Gastrocnemius medialis (tissue), 4 donors: ENCODE data around the gene SV2C. TPM values are rescaled to one million over a fixed set of nuclear protein-coding genes. Genes with fewer than 3 reads are reported as not detected.

Experiments used
- ATAC-seq, 2 donors: fragments of 150-250 bp; one replicate each; pipeline ENCODE4 v1.9.1; 2016
- DNase-seq, 2 donors: peaks; one replicate each; pipeline ENCODE4 v3.0.0-alpha.2; 2019
- H3K27ac ChIP-seq, 4 donors: fragments of 200-600 bp; sonication (generic); 1 replicate in 1 of 4; 2 replicates in 3 of 4; pipeline ENCODE4 v1.5.1; 2016 to 2018; ENCODE audit warnings: mild to moderate bottlenecking in 2 of 4, moderate library complexity in 1 of 4
- H3K27me3 ChIP-seq, 3 donors: fragments of 200-600 bp; sonication (generic) in 2 of 3; 1 replicate in 1 of 3; 2 replicates in 2 of 3; pipeline versions ENCODE4 v1.5.1 to v1.6.0; 2016 to 2019; ENCODE audit warnings: mild to moderate bottlenecking in 1 of 3, moderate library complexity in 1 of 3
- H3K36me3 ChIP-seq, 2 donors: fragments of 200-600 bp; sonication (generic) in 1 of 2; one replicate each; pipeline ENCODE4 v1.5.1; 2017 to 2018
- H3K4me1 ChIP-seq, 2 donors: fragments of 200-600 bp; sonication (generic) in 1 of 2; one replicate each; pipeline ENCODE4 v1.5.1; 2016 to 2017; ENCODE audit warnings: mild to moderate bottlenecking in 2 of 2
- H3K4me3 ChIP-seq, 4 donors: fragments of 200-600 bp; sonication (generic) in 3 of 4; 1 replicate in 1 of 4; 2 replicates in 3 of 4; pipeline ENCODE4 v1.5.1; 2016 to 2019; ENCODE audit warnings: mild to moderate bottlenecking in 2 of 4
- H3K9me3 ChIP-seq, 3 donors: fragments of 200-600 bp; sonication (generic) in 2 of 3; 1 replicate in 1 of 3; 2 replicates in 2 of 3; pipeline ENCODE4 v1.5.1; 2016 to 2019
- CTCF ChIP-seq, 5 experiments: fragments of 450-650 bp in 3 of 5; fragments of 200-600 bp in 2 of 5; sonication (generic) in 2 of 5; IDR thresholded peaks in 4 of 5; conservative IDR thresholded peaks in 1 of 5; 1 replicate in 4 of 5; 2 replicates in 1 of 5; pipeline ENCODE4 v1.5.1; 2016 to 2019; ENCODE audit warnings: antibody characterized with exemption in 5 of 5, mild to moderate bottlenecking in 3 of 5, moderate library complexity in 3 of 5
- POLR2A ChIP-seq, 2 donors: fragments of 450-650 bp; IDR thresholded peaks; one replicate each; pipeline ENCODE4 v1.6.1; 2017; ENCODE audit warnings: antibody characterized with exemption in 2 of 2, mild to moderate bottlenecking in 2 of 2, moderate library complexity in 2 of 2
- in situ Hi-C, 4 donors: fragments of 200-750 bp; cut with MboI; loops; one replicate each; pipeline versions ENCODE4 v1.15.0 to v1.8.0; 2017; ENCODE audit warnings: low sequenced_read_pairs in 4 of 4
- intact Hi-C: fragments of 100-400 bp; cut with DNase I; formaldehyde crosslinking; loops from one replicate; pipeline ENCODE4 v1.15.1; 2023; ENCODE audit warnings: low total_unique reads
- total RNA-seq, 4 donors: library from RNA; depleted of rRNA; stranded (reverse); fragments of >200 nt; gene quantifications; one replicate each; pipeline versions ENCODE4 v1.1.0 to v1.2.3, GENCODE V29; 2016

Gene SV2C
- total RNA-seq, 4 donors from 2014 or later, result not detected

- in situ Hi-C loops, result no loop called here
- H3K4me1 ChIP-seq, result no peaks in the 10 kb centered on the region
These were observed 191.4 kb downstream of the SV2C start for GRCh38 chr5:76274571-76274970.

GRCh38 chr5:76277736-76278135 lies 194.6 kb downstream of the SV2C start:
- no peak overlapping the region for H3K27ac ChIP-seq
- intact Hi-C loops (no loop called here), in situ Hi-C loops (no loop called here)
- no peaks in the 10 kb centered on the region for H3K4me1 ChIP-seq
- no peaks in the 10 kb centered on the region for H3K27me3 ChIP-seq
- H3K36me3 ChIP-seq, result no peaks in the 10 kb centered on the region
- DNase-seq (no peak), ATAC-seq (no peak)
- TF ChIP-seq CTCF (IDR thresholded peaks at IDR 0.05 in 4 of 5, conservative IDR thresholded peaks at IDR 0.05 in 1 of 5) (no peak), POLR2A (IDR thresholded peaks at IDR 0.05) (no peak)
- no peaks in the 10 kb centered on the region for H3K9me3 ChIP-seq
- no peak overlapping the region for H3K4me3 ChIP-seq

More at GRCh38 chr5:76274571-76274970, 191.4 kb downstream of the SV2C start:
- Histone ChIP-seq H3K36me3 (no peaks in the 10 kb centered on the region), H3K9me3 (no peaks in the 10 kb centered on the region), H3K4me3 (no peak overlapping the region), H3K27me3 (no peaks in the 10 kb centered on the region), H3K27ac (no peak overlapping the region)
- intact Hi-C loops, result no loop called here
- DNase-seq (no peak), ATAC-seq (no peak)
- TF ChIP-seq CTCF (IDR thresholded peaks at IDR 0.05 in 4 of 5, conservative IDR thresholded peaks at IDR 0.05 in 1 of 5) (no peak), POLR2A (IDR thresholded peaks at IDR 0.05) (no peak)

GRCh38 chr5:76278261-76278789 lies 195.1 kb downstream of the SV2C start:
- Histone ChIP-seq H3K4me1 (no peaks in the 10 kb centered on the region), H3K9me3 (no peaks in the 10 kb centered on the region), H3K4me3 (no peak overlapping the region), H3K36me3 (no peaks in the 10 kb centered on the region), H3K27me3 (no peaks in the 10 kb centered on the region), H3K27ac (no peak overlapping the region)
- in situ Hi-C loops, result no loop called here
- intact Hi-C loops, result no loop called here
- no peak for TF ChIP-seq POLR2A (IDR thresholded peaks at IDR 0.05)
- TF ChIP-seq CTCF (IDR thresholded peaks at IDR 0.05 in 4 of 5, conservative IDR thresholded peaks at IDR 0.05 in 1 of 5), result no peak
- ATAC-seq, result no peak
- no peak for DNase-seq

GRCh38 chr5:76280494-76280893 lies 197.3 kb downstream of the SV2C start:
- Histone ChIP-seq H3K27ac (no peak overlapping the region), H3K4me1 (no peaks in the 10 kb centered on the region), H3K36me3 (no peaks in the 10 kb centered on the region), H3K4me3 (no peak overlapping the region), H3K9me3 (no peaks in the 10 kb centered on the region), H3K27me3 (no peaks in the 10 kb centered on the region)
- no peak for TF ChIP-seq CTCF (IDR thresholded peaks at IDR 0.05 in 4 of 5, conservative IDR thresholded peaks at IDR 0.05 in 1 of 5)
- TF ChIP-seq POLR2A (IDR thresholded peaks at IDR 0.05), result no peak
- ATAC-seq (no peak), DNase-seq (no peak)
- intact Hi-C loops (no loop called here), in situ Hi-C loops (no loop called here)

GRCh38 chr5:76283670-76284069 lies 200.5 kb downstream of the SV2C start:
- Histone ChIP-seq H3K27me3 (no peaks in the 10 kb centered on the region), H3K4me3 (no peak overlapping the region), H3K27ac (no peak overlapping the region), H3K9me3 (no peaks in the 10 kb centered on the region), H3K36me3 (no peaks in the 10 kb centered on the region), H3K4me1 (no peaks in the 10 kb centered on the region)
- ATAC-seq (no peak), DNase-seq (no peak)
- TF ChIP-seq CTCF (IDR thresholded peaks at IDR 0.05 in 4 of 5, conservative IDR thresholded peaks at IDR 0.05 in 1 of 5) (no peak), POLR2A (IDR thresholded peaks at IDR 0.05) (no peak)
- intact Hi-C loops, result no loop called here
- in situ Hi-C loops, result no loop called here
